Psoas muscle (tissue), 8 donors: ENCODE data around the gene ADAMTS12. TPM values are rescaled to one million over a fixed set of nuclear protein-coding genes. Genes with fewer than 3 reads are reported as not detected.

Experiments used
- ATAC-seq, 4 donors: fragments of 200-7000 bp; cut with Tn5 transposase; one replicate each; pipeline ENCODE4 v1.9.1; 2020; ENCODE audit warnings: moderate library complexity in 3 of 4, mild to moderate bottlenecking in 2 of 4
- DNase-seq, 2 donors: peaks; one replicate each; pipeline ENCODE4 v3.0.0-alpha.2; 2020
- H3K27ac ChIP-seq: fragments of 200-600 bp; one replicate; pipeline ENCODE4 v1.8.0; 2022
- H3K27me3 ChIP-seq, 3 donors: fragments of 200-600 bp in 1 of 3; one replicate each; pipeline versions ENCODE4 v1.6.1 to v1.8.0; 2013 to 2022; ENCODE audit warnings: low read length in 2 of 3, mild to moderate bottlenecking in 2 of 3, moderate library complexity in 1 of 3; ENCODE audit not compliant: insufficient read depth in 3 of 3
- H3K36me3 ChIP-seq, 2 donors: fragments of 200-600 bp in 1 of 2; one replicate each; pipeline versions ENCODE4 v1.6.1 to v1.8.0; 2013 to 2022; ENCODE audit warnings: low read depth in 1 of 2, mild to moderate bottlenecking in 1 of 2, moderate library complexity in 1 of 2; ENCODE audit not compliant: insufficient read depth in 1 of 2
- H3K4me1 ChIP-seq: fragments of 200-600 bp; one replicate; pipeline ENCODE4 v1.8.0; 2022
- H3K4me3 ChIP-seq: fragments of 200-600 bp; one replicate; pipeline ENCODE4 v1.8.0; 2022; ENCODE audit warnings: mild to moderate bottlenecking
- H3K9me3 ChIP-seq: fragments of 200-600 bp; one replicate; pipeline ENCODE4 v1.8.0; 2022
- WGBS, 3 donors: extraction: QIAGEN DNeasy Blood & Tissue Kit; methylation state at CpG; one replicate each; pipeline versions ENCODE4 v1.1.6 to v1.1.7; 2013; 5-methylcytosine and 5-hydroxymethylcytosine counted together
- intact Hi-C, 2 donors: fragments of 100-400 bp; cut with DNase I; formaldehyde crosslinking; loops; one replicate each; pipeline versions ENCODE4 v1.11.0 to v1.14.2; 2022
- polyA plus RNA-seq, 3 donors: library from polyadenylated mRNA; stranded (reverse); fragments of 200-250 nt; gene quantifications; one replicate each; pipeline ENCODE4 v1.2.3, GENCODE V29; 2013
- total RNA-seq, 4 donors: library from RNA; stranded (reverse); fragmentation: NEBNext Ultra II Directional in 2 of 4; extraction: Animal tissue kit (Norgen Biotek cat#: 25700) in 2 of 4; gene quantifications; one replicate each; pipeline versions ENCODE4 v1.2.1 to v1.2.4, GENCODE V29; 2021 to 2023
- TF ChIP-seq, protein P1 (sequence below): fragments of 200-600 bp; IDR thresholded peaks from one replicate; pipeline ENCODE4 v1.8.0; 2022; ENCODE audit warnings: antibody characterized with exemption
- donor health status: healthy with polysubstance abuse.
- donor health status: DM: no; HTN: no; CAD: no; lungs with moderate emphysema.
- donor health status: Bipolar disorder and iron deficiency.
- donor health status: healthy.
- donor health status: DM: yes; HTN: yes; CAD: no.
- donor health status: DM: no; HTN: no; CAD: no.
- donor health status: DM: no; HTN: no; CAD: no.
- donor health status: DM: yes; HTN: yes; CAD: no.

Gene ADAMTS12
- total and polyA plus RNA-seq, 7 donors: 0.19 to 1.2 (median 0.88) TPM

DNA sequence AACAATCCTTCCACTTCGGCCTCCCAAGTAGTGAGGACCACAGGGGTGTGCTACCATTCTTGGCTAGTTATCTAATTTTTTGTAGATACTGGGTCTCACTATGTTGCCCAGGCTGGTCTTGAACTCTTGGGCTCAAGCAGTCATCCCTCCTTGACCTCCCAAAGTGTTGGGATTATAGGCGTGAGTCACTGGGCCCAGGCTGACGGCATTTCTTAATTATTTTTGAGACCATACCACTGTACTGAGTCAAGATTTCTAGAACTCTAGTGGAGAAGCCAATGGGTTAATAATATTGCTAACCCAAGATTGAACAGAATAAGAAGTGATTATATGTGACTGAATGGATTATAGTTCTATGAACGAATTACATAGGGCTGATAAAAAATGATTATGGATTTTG, 384.4 kb downstream of the ADAMTS12 start:
- TF ChIP-seq, protein P1, sequence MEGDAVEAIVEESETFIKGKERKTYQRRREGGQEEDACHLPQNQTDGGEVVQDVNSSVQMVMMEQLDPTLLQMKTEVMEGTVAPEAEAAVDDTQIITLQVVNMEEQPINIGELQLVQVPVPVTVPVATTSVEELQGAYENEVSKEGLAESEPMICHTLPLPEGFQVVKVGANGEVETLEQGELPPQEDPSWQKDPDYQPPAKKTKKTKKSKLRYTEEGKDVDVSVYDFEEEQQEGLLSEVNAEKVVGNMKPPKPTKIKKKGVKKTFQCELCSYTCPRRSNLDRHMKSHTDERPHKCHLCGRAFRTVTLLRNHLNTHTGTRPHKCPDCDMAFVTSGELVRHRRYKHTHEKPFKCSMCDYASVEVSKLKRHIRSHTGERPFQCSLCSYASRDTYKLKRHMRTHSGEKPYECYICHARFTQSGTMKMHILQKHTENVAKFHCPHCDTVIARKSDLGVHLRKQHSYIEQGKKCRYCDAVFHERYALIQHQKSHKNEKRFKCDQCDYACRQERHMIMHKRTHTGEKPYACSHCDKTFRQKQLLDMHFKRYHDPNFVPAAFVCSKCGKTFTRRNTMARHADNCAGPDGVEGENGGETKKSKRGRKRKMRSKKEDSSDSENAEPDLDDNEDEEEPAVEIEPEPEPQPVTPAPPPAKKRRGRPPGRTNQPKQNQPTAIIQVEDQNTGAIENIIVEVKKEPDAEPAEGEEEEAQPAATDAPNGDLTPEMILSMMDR: no peak

DNA sequence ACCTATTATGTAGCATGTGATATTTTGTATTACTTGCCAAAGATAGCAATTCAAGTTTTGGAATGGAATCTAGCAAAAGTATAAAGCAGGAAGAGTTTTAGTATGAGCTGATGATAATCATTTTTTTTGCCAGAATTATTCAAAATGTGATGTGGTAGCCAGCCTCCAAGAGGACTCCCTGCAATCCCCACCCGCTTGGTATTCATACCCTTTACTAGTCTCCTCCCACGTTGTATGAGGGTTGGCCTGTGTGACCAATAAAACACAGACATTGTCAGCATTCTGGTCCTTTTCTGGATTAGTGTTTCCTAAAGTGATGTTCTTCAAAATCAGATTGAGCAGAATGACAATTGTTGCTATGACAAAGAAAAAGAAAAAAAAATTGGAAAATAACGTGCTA, 387.2 kb downstream of the ADAMTS12 start:
- Histone ChIP-seq H3K9me3 (no peaks in the 10 kb centered on the region), H3K36me3 (no peaks in the 10 kb centered on the region), H3K27ac (no peak overlapping the region), H3K4me3 (no peak overlapping the region), H3K4me1 (no peaks in the 10 kb centered on the region), H3K27me3 (no peaks in the 10 kb centered on the region)
- TF ChIP-seq, protein P1: no peak
- intact Hi-C loops: no loop called here
- ATAC-seq (no peak), DNase-seq (no peak)
- WGBS, 3 donors: 58 to 68% (median 64%) methylated on average over 3 of the region's 3 CpGs

More for the DNA sequence above, 384.4 kb downstream of the ADAMTS12 start:
- Histone ChIP-seq H3K36me3 (no peaks in the 10 kb centered on the region), H3K9me3 (no peaks in the 10 kb centered on the region), H3K27me3 (no peaks in the 10 kb centered on the region), H3K4me1 (no peaks in the 10 kb centered on the region), H3K4me3 (no peak overlapping the region), H3K27ac (no peak overlapping the region)
- DNase-seq: no peak
- intact Hi-C loops: no loop called here
- 87 to 90% (median 88%) methylated on average over 4 of the region's 4 CpGs for WGBS, 3 donors
- no peak for ATAC-seq

DNA sequence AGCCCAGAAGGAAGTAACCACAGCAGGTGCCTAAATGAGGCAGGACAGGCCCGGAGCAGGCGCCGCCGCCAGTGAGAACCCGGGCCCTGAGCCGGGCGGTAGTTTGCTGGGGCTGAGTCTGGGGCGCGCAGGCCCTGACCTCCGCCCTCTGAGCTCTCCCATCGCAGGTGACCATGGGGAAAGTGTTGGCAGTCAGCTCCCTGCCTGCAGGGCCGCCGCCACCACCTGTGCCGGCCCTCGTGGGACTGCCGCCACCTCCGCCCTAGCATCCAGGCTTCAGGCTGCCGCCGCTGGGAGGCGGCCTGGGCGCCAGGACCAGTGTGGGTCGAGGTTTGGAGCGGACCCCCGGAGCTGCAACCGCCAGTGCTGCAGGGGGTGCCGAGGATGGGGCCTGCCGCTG, 389.9 kb downstream of the ADAMTS12 start:
- ATAC-seq (no peak), DNase-seq (no peak)
- no peaks in the 10 kb centered on the region for H3K4me1 ChIP-seq
- no peak overlapping the region for H3K27ac ChIP-seq
- intact Hi-C loops: no loop called here
- TF ChIP-seq, protein P1: no peak
- no peaks in the 10 kb centered on the region for H3K36me3 ChIP-seq
- no peaks in the 10 kb centered on the region for H3K27me3 ChIP-seq
- H3K4me3 ChIP-seq: no peak overlapping the region
- H3K9me3 ChIP-seq: no peaks in the 10 kb centered on the region
- 88 to 94% (median 91%) methylated on average over 27 of the region's 27 CpGs for WGBS, 3 donors

DNA sequence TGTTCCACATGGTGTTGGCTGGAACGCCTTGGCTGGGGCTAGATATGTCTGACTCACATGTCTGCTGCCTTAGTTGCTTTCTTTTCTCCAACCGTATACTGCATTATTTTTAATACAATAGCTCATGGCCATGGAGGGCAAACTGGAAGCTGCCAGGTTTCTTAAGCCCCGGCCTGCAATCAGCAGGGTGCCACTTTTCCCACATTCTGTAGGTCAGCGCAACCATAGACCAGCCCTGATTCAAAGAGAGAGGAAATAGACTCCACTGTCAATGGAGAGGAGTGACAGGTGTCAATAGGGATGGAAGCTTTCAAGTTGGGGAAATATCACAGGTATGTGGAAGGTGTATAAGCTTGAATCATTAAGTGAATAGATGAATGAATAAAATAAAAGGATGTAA, 390.5 kb downstream of the ADAMTS12 start:
- intact Hi-C loops: no loop called here
- Histone ChIP-seq H3K4me1 (no peaks in the 10 kb centered on the region), H3K9me3 (no peaks in the 10 kb centered on the region), H3K27me3 (no peaks in the 10 kb centered on the region), H3K36me3 (no peaks in the 10 kb centered on the region), H3K27ac (no peak overlapping the region), H3K4me3 (no peak overlapping the region)
- DNase-seq: no peak
- TF ChIP-seq, protein P1: no peak
- WGBS, 3 donors: 83 to 91% (median 89%) methylated on average over 4 of the region's 4 CpGs
- no peak for ATAC-seq

DNA sequence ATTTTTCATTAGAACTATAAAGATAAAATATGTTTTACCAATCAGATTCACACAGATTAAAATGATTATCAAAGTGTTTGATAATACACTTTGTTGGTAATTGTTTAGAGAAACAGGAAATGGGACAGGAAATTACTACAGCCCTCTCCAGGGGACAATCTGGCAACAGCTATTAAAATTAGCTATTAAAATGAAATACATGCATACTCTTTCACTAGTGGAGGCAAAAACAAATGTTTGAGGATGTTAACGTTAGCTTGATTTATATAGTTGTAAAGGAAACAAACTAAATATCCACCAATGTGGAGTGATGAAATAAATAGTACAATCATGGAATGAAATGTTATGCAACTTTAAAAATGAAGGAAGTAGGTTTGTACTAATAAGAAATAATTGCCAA, 397.3 kb downstream of the ADAMTS12 start:
- Histone ChIP-seq H3K27me3 (no peaks in the 10 kb centered on the region), H3K27ac (no peak overlapping the region), H3K9me3 (no peaks in the 10 kb centered on the region), H3K4me3 (no peak overlapping the region), H3K36me3 (no peaks in the 10 kb centered on the region), H3K4me1 (no peaks in the 10 kb centered on the region)
- TF ChIP-seq, protein P1: no peak
- ATAC-seq: no peak
- no peak for DNase-seq
- intact Hi-C loops: no loop called here
- 25 to 42% (median 39%) methylated on average over 1 of the region's 1 CpG for WGBS, 3 donors
